HL-60/S4 treated with retinoic acid at 250 ng/mL for 4 days and 3 days (cell line): ENCODE measurements around the gene LGR4.
"Not testable (repeated sequence)": the region's sequence is repeated elsewhere in the genome, so short reads cannot be mapped to it uniquely, and the experiment has no call there.

Experiments
- in situ Hi-C: fragments of 300-500 bp; cut with MboI; formaldehyde crosslinking; loops from 2 replicates; pipeline ENCODE4 v1.7.0; 2022; ENCODE audit warnings: low sequenced_read_pairs

LGR4 gene, protein sequence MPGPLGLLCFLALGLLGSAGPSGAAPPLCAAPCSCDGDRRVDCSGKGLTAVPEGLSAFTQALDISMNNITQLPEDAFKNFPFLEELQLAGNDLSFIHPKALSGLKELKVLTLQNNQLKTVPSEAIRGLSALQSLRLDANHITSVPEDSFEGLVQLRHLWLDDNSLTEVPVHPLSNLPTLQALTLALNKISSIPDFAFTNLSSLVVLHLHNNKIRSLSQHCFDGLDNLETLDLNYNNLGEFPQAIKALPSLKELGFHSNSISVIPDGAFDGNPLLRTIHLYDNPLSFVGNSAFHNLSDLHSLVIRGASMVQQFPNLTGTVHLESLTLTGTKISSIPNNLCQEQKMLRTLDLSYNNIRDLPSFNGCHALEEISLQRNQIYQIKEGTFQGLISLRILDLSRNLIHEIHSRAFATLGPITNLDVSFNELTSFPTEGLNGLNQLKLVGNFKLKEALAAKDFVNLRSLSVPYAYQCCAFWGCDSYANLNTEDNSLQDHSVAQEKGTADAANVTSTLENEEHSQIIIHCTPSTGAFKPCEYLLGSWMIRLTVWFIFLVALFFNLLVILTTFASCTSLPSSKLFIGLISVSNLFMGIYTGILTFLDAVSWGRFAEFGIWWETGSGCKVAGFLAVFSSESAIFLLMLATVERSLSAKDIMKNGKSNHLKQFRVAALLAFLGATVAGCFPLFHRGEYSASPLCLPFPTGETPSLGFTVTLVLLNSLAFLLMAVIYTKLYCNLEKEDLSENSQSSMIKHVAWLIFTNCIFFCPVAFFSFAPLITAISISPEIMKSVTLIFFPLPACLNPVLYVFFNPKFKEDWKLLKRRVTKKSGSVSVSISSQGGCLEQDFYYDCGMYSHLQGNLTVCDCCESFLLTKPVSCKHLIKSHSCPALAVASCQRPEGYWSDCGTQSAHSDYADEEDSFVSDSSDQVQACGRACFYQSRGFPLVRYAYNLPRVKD

DNA sequence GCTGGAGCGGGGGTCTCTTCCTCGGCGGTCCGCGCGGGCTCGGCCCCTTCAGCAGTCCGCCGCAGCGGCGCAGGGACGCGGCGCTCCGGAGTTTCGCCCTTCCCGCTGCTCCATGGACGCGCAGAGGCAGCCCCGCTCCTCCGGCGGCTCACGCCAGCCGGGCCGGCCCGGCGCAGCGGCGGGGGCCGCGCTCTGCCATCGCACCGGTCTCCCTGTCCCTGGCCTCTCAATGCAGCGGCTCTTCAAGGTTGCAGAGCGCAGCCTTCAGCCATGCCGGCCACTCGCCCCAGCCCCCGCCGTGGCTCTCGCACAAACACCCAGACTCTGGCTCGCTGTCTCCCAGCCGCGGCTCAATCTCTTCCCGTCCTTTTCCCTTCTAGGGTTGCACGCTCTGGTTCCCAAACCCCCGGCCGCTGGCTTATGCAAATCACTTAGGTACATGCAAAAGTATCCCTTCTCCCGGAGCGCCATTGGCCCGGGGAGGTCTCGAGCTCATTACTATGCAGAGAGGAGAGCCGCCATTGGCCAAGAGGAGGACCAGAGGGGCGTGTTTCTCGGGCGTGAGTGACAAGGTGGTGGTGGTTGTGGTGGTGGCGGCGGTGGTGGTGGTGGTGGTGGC, at the start of gene LGR4:
TSS of gene LGR4 (minus strand) at position 393 of the 619 bp plus-strand sequence. CDS start 488 bp downstream, outside the sequence.
- in situ Hi-C loops = loop anchor here (25.0 kb wide), 1 partner anchor 90 kb away; no protein-coding TSS in a partner anchor

DNA sequence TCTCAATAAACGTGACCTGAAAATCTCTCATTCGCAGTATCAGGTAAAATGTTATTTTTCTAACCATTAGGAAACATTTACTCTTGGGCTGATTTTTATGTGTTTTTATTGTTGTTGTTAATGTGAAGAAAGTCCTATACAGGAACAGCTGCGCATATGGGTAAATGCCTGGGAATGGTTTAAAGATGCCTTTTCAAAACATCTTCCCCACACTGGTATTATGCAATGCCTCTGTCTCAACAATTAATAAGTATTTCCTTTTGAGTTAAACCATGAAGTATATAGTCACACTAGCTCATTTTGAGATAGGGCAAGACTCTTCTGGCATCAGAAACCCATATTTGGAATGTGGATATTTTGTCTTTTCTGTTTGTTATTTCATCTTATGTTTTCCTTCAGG, 47.6 kb upstream of the LGR4 start:
- in situ Hi-C loops = no loop called here

DNA sequence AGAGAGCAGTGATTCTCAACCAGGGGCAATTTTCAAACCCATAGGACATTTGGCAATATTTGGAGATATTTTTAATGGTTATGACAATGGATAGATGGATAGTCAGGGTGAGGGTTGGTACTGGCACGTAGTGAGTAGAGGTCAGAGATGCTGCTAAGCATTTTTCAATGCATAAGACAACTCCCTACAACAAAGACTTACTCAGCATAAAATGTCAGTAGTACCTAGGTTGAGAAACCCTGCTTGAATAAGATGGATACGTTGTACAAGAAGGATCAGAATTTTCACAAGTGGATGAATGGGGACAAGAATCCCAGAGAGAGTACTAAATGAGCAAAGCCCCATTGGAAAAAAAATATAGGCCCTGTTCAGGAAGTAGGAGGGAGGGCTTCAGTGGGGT, 45.9 kb upstream of the LGR4 start:
- in situ Hi-C loops = no loop called here

DNA sequence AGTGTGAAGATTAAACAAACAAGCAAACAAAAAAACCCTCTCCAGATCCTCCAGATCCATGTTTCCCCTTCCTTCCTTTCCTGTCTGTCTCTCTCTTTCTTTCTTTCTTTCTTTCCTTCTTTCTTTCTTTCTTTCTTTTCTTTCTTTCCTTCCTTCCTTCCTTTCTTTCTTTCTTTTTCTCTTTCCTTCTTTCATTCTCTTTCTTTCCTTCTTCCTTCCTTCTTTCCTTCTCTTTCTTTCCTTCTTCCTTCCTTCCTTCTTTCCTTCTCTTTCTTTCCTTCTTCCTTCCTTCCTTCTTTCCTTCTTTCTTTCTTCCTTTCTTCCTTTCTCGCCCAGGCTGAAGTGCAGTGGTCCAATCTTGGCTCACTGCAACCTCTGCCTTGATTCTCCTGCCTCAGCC, 44.9 kb upstream of the LGR4 start:
- in situ Hi-C loops = not testable (repeated sequence)

DNA sequence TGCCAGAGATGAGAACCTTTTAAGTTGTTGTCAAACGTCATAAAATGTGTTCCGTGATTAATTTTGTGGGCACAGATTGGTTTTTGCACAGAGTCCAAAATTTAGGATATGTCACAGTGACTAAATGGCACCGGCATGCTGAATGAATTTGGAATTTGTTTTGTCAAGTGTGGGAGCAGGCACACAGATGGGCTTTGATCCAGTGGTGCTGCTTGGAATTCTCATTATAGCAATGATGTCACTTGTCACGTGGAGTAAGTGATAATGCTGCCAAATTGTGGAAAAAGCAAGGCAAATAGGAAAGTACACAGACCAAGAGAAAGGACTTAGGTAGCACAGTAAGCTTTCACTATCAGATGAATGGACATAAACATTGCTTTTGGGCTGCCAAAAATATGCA, 42.0 kb upstream of the LGR4 start:
- in situ Hi-C loops = no loop called here

DNA sequence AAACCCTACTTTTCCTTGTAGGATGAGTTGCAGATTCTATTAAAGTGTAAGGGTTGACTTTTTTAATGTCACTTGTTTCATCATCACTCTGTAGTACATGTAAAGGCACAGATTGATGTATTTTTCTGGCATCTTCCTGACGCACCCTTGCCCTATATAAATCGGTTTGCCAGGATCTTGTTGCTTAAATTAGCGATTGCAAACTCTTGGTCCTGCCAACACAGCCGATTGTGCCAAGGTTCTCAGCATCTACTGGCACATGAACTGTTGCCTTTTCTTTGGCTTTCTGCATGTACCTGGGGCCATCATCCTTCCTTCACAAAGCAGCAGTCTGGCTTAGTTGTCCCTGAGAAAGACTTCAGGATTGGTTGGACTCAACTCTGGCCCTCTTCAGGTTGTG, 41.5 kb upstream of the LGR4 start:
- in situ Hi-C loops = no loop called here

DNA sequence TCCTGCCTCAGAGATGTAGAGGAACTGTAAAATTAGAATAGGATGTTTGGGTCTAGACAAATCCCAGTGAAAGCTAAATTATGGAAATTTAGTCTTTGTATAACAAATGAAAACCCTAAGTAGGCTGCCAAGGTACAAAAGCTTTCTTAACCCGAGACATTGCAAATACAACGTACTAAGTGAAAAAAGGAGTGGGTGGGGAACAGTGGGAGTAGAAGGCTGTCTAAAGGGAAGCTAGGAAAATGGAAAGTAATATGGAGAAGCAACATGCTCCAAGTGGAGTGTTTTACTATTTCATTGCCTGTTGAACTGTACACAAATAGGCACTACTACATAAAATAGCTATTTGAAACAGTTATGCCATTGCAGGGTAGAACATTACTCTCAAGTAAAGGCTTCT, 40.8 kb upstream of the LGR4 start:
- in situ Hi-C loops = no loop called here

DNA sequence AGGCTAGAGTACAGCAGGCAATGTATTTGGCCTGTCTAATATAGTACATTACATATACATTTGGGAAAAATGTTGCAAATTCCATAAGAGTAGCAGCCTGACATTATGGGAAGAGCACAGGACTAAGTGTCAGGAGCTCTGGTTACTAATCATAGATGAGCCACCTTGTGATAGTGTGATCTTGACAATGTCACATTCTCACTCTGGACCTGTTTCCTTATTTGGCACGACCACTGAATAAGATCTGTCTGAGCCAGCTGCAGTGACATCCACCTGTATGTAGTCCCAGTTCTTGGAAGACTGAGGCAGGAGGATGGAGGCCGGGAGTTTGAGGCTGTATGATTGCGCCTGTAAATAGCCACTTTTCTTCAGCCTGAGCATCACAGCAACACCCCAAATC, 39.6 kb upstream of the LGR4 start:
- in situ Hi-C loops = no loop called here

DNA sequence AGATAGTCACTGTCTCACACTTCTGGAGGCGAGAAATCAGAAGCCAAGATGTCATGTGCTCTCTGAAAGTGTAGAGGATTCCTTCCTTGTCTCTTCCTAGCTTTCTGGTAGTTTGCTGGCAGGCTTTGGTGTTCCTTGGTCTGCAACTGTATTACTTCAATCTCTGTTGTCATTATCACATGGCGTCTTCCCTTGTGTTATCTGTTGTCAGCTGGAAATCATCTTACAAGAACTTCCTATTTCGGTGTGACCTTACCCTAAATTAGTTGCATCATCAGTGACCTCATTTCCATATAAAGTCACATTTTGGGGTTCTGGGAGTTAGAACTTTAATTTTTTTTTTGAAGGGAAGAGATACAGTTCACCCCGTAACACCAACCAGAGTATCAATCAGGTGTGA, 37.3 kb upstream of the LGR4 start:
- in situ Hi-C loops = no loop called here

DNA sequence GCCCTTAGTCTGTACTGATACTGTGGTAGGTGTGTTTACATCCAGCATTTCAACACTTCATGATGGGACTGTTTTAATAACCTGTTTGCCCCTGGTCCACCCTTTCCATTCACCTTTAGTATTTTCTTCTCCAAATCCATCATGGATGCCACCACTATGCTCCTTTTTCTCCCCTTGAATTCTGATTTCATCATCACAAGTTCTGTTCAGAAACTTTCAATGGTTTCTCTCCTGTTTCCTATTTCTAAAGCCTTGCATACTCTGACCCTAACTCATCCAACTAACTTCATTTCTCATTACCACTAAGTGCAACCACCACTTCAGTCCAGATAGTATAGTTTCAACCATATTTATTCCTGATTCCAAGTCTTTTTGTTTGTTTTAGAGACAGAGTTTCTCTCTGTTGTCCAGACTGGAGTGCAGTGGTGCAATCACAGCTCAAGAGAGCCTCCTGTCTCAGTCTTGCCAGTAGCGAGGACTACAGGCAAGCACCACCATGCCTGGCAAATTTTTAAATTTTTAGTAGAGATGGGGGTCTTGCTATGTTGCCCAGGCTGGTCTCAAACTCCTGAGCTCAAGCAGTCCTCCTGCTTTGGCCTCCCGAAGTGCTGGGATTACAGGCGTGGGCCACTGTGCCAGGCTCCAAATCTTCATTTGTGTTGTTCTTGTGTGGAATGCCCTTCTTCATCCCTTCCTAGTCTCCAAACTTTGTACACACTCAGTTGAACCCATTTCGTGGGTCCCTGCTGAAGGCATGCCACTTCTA, 35.1 kb upstream of the LGR4 start:
- in situ Hi-C loops = no loop called here

DNA sequence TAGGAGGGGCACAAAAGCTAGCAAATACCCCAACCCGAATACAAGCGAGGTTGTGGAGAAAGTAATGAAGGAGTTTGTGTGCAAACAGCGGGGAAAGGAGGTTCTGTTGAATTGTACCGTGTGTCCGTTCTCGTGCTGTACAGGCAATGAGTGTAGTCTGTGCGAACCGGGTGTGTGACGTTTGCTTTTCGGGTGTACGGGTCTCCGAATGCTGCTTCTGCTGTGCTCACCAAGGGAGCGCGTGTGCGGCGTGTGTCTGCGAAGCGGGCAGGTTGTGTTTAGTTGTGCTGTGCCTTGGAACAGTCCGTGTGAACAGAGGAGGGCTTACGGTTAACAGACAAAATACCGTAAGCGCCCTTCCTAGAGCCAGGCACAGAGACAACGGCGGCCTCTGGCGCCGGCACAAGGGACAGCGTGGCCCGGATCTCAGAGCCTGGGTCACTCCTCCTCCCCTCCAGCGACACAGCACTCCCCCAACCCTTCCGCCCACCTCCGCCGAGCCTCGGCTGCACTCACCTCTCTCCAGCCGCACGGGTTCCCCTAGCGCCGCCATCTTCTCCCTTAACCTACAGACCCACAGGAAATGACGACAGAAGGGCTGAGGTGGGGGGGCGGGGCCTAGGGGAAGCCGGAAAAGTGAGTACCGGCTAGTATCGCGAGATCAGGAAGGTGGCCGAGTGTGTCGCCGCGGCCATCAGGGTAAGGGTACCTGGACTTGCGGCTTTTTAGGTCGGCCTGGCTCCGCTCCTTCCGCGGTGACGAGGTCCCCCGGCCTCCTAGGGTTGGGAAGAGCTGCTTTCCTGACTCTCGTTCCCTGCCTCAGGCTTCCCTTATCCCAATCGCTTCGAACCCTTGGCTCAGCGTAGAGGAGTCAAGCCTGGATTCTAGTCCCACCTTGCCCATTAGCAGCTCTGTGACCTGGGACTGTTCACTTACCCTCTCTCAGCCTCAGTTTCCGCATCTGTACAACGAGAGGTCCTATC, 33.9 kb upstream of the LGR4 start, which contains the start of gene LIN7C:
TSS of gene LIN7C (minus strand) at position 570 of the 983 bp plus-strand sequence. CDS start at position 553, 17 bp downstream.
- in situ Hi-C loops = no loop called here

DNA sequence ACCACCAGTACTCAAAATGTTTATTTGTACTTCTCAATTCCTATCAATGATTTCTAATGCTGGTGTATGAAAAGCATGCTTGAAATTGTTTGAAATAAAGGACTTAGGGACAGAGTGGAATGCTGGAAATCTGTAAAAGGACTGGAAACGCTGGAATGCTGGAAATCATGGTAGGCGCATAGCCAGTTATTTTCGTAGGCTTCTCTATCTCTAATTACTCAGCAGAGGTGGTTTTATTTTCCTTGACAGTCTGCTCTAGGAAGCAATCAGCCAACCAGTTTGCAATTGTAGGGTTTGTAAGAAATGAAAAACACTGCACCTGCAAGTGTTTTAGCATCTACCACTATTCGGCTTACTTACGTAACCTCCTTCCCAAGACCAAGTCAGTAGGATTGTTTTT, 33.2 kb upstream of the LGR4 start:
- in situ Hi-C loops = no loop called here

DNA sequence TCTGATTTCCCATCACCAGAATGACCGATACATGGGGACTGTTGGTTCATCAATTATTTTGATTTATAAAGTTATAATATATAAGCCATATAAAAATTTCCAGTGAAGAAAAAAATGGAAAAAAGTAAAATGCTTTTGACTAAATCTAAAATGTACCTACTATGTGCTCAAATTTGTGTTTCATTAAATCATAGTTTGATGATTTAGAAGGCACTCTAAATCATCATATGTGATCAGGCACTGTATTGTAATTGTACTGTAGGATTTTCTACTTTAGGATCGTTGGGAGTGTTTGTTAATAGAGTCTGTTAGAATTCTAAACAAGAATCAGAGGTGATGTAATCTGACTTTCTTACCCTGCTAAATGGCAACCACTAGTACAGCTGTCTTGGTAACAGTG, 31.6 kb upstream of the LGR4 start:
- in situ Hi-C loops = no loop called here

DNA sequence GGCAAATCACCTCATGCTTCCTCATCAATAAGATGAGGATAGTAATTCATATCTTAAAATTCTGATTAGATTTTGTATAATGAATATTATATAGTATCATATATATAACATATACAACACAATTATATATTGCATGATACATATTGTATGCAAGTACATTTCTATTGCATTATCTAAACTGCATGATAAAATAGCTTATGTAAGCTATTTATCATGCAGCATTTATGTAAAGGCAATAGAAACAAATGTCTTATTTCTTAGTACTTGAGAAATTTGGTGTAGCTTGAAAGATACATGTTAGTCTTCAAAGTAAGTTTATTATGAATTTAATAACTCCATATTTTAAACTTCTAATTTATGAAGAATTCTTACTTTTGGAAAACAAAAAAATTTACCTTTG, 28.5 kb upstream of the LGR4 start:
- in situ Hi-C loops = no loop called here

DNA sequence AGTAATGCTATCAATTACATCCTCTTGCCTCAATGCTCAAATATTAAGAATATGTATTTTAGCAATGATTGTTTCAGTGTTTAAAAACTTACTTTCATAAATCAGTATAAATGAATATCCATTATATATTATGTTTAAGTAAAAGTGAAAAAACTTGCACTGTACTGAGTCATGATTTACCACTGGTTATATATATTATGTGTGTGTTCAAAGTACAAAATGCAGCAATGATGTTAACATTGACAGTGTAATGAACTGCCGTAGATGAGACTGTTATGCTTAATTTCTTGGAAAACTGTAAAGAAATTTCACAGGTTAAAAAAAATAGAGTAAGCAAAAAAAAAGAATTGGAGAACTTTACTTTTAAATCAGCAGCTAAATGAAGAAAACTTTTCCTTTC, 25.3 kb upstream of the LGR4 start:
- in situ Hi-C loops = loop anchor here (25.0 kb wide), 1 partner anchor 311 kb away; no protein-coding TSS in a partner anchor

DNA sequence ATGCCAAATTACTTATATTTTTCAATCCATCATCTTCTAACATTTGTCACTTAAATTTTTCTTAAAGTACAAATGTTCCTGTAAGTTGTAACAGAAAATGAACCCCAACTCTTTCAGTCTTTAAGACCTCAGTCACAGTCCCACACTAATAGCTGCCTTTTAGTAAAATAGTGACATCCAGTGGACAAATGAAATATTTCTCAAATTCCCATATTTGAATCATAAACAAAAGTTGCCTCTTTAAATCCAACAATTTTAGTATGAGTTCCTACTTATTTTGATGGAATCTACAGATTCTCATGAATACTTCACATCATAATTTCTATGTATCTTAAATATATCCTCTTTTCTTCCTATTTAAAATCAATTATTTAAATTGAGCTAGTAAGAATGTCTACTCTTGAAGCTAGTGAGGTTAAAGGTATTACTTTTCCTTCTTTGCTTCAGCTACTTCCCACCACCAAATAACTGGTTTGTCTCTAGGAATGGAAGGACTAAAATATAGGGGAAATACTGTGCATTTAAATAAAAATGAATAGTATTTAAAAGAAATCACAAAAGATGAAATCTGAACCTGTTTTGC, 24.8 kb upstream of the LGR4 start:
- in situ Hi-C loops = loop anchor here (25.0 kb wide), 1 partner anchor 310 kb away; no protein-coding TSS in a partner anchor

DNA sequence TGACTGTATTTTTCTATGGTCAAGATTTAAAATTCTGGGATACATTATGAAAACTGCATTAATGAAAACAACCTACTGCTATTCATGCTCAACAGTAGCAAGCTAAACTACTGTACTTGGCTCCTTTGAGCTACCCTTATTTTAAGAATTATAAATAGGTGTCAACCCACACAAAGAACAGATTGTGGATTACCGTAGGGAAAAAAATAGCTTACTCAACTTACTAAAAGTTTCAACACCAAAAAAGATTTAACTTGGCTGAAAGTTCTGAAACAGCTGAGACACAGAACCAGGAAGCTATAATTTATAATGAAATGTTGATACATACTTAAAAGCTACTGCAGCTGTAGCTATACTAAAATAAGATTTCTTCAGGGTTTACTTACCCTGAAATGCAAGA, 23.9 kb upstream of the LGR4 start:
- in situ Hi-C loops = loop anchor here (25.0 kb wide), 1 partner anchor 309 kb away; no protein-coding TSS in a partner anchor

DNA sequence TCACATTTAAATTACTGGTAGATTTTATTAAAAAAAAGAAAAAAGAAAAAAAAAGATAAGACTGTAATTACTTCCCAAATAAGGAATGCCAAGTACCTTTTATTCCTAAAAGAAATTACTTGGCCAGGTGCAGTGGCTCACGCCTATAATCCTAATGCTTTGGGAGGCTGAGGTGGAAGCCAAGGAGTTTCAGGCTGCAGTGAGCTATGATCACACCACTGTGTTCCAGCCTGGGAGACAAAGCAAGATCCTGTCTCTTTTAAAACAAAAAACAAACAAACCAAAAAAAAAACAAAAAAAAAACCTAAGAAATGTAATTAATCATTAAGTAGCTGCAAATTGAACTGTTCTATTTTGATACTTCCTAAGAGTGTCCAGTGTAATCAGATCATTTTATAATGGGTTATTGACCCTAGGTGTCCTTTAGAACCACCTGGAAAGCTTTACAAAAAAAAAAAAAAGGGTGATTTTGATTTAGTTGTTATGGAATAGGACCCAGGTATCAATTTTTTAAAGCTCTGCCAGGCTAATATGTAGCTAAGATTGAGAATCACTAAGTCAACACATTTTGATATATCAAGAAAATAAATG, 23.2 kb upstream of the LGR4 start:
- in situ Hi-C loops = loop anchor here (25.0 kb wide), 1 partner anchor 309 kb away; no protein-coding TSS in a partner anchor
